Activated CD4-positive, CD25-positive, alpha-beta regulatory T cell treated with anti-CD3 and anti-CD28 coated beads, Interleukin-2, amount 50 U/mL, for 24 hours (primary cell): ENCODE measurements around the gene TSHZ2.
A peak's percentile ranks its signal among the peaks of the same experiment; 100 is the strongest.

Experiments used
- ATAC-seq, 2 donors: fragments of 150-1000 bp; cut with Tn5 transposase; one replicate each; pipeline ENCODE4 v1.10.0; 2021; ENCODE audit warnings: mild to moderate bottlenecking in 1 of 2, moderate library complexity in 1 of 2

Gene TSHZ2

DNA sequence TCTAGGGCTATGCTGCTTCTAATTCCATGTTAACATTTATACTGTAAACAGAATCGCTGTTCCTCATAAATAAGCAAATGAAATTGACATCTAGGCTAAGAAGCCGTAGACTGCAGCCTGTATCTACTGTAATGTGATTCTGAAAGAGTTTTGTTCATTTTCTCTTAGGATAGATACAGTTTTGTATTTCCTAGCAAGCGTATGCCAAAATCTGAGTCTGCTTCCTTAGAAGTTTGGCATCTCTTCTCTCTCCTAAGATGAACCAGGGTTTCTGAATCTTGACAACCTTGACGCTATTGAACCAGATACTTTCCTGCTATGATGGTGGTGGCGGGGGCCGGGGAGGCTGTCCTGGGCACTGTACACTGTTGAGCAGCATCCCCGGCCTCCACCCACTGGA, 198.0 kb downstream of the TSHZ2 start:
- ATAC-seq, result no peak

DNA sequence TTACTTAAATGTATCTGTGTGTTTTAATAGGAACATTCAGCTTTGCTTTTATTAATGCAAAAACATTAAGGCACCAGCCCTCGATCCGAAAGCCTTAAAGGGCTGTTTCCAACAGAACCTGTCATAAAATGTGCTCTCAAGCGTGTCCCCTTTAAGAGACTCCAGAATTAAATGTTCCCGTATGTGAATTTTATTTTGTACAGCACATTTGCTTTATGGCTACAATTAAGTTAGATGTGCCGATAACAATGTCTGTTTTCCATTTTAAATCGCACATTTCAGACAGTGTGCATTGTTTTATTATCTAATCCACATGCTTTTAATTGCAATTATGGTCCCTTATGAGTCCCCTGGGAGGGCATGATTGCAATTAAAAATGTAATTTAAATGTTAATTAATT, 198.9 kb downstream of the TSHZ2 start:
- no peak for ATAC-seq

DNA sequence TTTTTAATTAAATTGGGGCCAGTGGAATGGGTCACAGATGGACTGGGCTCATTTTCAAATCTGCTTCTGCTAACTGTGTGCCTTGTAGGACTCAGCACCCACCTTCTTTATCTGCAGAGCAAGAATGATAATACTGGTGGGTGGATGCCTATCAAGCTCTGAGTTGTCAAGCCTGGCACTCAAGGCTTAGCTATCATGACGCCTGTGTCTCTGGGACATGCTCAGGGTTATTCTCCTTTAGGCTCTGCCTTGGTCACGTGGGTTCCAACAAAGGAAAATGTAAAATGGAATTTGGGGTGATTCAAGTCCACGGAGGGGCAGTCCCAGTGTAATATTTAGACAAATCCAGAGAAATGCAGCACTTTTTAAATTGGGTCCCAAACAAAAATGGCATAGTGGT, 202.3 kb downstream of the TSHZ2 start:
- ATAC-seq, result no peak

DNA sequence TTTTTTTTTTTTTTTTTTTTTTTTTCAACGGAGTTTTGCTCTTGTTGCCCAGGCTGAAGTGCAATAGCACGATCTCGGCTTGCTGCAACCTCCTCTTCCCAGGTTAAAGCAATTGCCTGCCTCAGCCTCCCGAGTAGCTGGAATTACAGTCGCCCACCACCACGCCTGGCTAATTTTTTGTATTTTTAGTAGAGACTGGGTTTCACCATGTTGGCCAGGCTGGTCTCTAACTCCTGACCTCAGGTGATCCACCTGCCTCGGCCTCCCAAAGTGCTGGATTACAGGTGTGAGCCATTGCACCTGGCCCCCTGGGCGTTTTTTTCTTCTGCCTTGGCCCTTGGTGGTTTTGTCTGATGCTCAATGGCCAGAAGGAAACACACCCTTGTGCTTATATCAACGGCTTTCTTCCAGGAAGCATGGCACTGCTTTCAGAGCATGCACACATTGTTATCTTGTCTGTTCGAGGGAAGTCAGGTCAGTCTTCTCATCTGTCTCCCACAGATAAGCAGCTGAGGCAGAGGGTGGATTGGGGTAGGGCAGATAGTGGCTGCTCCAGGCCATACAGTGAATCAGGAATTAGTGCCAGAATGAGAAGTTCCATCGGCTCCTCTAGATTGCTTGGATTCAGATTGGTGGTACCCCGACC, 203.1 kb downstream of the TSHZ2 start:
- no peak for ATAC-seq

DNA sequence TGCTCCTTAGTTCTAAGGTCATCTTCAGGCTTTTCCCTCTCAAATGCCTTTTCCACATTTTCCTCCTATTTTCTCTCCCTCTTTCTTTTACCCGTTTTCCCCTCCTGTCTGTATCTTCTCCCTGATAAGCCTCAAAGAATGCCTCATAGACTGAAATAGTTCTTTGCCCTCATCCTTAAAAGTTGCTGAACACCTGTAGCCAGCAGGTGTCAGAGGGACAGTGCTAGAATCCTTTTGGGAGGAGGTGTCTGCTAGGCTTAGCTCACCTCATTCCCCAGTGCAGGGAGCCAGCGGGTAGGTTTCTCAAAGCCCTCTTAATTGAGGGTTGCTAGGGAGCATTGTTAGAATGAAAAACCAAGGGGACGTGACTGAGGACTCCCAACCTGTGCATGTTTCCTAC, 204.0 kb downstream of the TSHZ2 start:
- ATAC-seq, result no peak

DNA sequence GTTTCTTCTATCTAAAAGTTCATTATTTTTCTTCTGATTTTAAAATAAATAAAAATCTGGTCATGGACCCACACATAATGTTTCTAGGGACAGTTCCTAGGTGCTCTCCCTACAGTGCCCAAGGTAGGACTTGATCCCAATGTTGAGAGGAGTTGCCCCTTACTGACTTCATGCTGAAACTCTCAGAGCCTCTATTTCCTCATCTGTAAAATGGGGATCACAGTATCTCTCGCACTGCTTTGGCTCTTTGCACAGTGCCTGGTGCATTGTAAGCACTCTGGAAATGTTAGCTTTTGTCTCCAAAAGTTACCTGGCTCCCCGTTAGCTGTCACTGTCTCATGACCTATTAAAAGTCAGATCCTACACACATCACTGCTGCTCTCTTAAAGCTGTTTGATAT, 205.5 kb downstream of the TSHZ2 start:
- no peak for ATAC-seq

DNA sequence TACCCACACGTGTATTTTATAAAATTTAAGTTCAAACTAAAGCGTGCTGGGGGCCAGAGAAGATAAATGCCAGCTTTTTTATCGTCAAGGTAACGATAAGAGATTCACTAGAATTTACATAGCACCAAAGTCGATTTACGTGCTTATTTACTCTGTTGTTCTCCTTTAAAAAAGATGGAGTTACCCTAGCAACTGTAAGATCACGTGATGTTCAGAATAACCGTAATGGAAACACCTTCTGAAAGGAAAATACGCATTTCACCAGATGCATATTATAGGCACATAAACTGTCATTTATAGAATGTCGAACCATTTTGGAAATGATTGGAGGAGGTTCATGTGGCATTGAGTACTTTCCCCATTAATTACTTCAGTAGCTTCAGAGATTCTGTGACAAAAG, 207.6 kb downstream of the TSHZ2 start:
- no peak for ATAC-seq

DNA sequence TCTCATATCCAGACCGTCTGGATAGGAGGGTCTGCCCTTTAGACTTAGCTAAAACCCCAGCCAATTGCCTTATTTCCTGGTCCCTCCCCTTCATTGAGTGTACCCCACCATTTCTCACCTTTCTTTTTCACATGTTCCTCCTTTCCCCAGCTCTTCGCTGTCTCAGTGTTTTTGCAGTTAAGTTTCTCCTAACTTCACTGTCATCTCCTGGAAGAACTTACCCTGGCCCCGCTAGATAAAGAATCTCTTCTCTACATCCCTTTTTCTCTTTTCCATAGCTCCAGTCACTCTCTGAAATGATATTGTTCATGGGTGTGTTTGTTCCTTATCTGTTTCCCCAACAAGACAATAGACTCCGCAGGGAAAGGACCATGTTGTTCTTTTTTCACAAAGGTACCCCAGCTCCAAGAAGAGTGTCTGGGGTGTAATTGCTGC, 208.8 kb downstream of the TSHZ2 start:
- no peak for ATAC-seq

DNA sequence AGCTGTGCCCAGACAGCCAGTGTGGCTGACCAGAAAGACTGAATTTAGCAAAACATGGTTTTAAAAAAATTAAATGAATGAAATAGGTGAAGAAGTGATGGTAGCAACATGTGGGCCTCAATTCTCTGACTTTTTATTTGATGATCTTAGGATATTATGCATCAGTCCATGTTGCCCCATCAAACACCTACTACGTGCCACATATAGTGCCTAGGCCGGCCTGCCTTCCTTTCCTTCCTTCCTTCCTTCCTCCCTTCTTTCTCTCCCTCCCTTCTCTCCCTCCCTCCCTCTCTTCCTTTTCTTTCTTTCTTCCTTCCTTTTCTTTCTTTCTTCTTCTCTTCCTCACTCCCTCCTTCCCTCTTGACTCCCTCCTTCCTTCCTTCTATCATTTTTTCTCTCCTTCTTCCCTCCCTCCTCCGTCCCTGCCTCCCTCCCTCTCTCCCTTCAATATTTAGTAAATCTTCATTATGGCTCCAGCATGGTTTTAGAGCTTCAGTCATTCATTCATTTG, 209.8 kb downstream of the TSHZ2 start:
- ATAC-seq, result no peak

DNA sequence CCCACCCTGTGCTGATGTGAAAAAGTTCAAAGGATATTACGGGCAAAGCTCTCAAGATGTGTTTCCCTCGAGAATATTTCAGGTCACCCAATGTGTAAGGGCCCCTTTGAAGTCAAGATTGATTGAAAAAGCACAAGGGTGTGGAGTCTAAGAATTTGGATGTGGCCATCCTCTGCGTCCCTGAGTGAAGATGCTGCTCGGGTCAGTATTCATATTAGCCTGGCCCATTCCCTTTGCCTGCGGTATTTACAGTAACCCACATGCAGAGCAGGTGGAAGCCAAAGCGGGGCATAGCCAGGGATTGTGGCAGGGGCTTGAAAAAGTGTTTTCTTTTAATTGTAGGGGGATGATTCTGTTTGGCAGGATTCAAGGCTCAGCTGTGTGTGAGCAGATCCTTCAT, 211.0 kb downstream of the TSHZ2 start:
- ATAC-seq, result no peak

DNA sequence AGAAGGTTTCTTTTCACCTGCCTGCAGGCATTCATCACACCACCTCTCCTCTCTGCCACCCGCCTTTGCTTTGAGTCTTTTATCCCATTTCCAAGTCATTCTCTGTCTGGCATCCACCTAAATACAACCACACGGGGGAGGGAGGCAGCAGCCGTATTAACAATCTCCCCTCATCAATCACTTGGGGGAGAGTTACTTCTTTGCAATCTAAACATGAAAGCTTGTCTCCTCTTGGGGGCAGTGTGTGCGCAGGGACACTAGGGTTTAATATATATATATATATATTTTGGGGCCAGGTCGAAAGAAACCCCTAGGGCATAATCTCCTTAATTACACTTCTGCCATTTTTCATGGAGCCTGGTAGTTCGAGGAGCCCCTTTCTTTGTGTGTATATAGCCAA, 214.5 kb downstream of the TSHZ2 start:
- no peak for ATAC-seq

DNA sequence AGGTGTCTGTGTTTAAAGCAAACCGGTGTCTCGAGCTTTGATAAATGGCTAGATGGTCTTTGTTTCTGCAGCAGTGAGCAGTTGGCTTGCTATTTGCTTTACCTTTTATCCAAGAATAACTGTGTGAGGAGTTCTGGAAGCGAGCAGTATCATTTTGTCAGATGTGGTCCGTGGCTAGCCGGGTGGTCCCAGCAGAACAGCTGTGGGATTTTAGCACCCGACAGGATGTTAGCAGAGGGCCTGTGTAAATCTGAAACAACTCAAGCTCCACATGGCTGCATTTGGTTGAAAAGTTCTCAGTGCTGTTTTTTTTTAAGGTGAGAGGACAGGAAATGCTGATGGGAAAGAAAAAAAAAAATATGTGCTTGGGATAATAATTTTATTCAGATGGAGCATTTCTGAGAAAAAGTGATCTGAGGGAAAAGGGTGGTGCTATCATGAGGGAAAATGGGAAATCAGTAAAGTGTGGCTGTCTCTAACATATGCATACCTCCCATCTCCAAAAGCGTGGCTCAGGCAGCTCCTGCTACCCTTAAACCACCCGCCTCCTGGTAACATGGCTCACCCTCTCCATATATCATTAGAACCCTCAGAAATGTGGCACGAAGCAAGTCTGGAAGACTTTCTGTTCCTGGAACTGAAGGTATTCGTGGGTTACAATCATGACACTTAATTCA, 215.4 kb downstream of the TSHZ2 start:
- no peak for ATAC-seq

DNA sequence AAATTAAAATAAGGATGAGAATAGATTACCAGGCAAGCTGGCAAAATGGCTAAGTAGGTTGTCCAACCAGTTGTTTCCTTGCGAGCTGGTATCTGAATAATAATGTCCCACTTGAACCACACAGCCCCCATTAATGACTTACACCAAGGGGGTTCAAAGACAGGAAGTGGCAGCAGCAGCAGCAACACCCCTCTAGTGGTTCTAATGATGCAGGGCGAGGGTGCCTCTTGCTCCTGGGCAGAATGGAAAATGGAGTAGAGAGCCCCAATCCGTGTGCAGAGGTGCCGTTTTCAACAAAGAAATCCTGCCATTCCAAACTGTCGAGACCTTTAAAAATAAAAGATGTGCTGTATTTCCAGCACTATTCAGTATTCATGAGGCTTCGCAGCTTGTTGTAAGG, 218.1 kb downstream of the TSHZ2 start:
- no peak for ATAC-seq

DNA sequence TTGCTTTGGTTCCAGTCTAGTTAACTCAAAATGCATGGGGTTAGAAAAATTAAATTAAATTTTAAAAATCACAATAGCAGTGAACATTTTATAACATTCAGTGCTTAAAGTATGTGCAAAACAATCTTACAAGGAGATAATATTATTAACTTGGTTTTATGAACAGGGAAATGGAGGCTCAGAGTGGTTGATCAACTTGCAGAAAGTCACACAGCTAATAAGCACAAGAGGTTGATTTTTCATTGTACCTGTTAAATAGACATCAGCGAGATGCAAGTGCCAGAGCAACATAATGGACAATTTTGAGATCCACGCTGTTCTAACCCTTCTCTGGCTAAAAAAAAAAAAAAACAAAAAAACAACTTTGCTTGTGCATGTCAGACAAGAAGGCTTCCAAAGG, 219.8 kb downstream of the TSHZ2 start:
- no peak for ATAC-seq

DNA sequence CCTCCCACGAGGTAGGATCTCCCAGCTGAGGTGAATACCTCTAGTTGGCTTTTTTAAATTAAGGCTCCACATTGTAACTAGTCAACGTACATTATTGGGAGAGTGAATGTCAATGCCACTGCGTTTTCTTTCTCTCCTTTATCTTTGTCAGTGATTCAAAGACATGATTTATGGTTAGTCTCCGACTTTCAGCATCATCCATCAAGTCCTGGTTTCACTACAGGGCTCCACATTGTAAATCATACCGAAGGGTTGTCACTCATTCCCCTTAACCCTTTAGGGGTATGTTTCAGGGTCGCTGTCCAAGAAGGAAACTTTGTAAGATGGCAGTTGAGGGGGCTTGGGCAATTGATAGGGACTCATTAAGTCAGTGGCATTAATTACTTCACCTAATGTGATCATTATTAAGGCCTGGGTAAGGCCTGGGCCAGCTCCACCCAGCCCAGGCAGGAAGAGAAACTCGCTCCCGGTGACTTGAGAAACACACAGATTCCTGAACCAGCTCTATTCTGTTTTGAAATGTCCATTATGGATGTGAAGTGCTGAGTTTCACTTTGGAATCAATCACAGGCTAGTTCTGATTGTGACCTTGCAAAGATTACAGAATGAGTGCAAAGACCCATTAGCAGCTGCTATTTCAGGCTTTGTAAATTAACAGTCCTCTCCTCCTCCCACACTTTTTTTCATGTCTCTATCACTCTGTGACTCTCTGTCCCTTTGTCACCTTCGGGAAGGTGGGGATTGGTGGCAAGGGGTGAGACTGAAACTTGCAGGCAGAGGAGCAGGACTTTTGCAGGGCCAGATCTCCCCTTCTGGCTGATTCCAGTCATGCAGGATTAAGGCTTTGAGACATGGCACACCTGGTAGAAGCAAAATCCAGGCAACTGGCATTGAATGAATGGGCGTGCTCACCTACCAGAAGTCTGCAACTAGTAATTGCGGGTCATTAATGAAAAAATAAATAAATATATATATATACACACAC, 222.4 kb downstream of the TSHZ2 start:
- ATAC-seq, result no peak

DNA sequence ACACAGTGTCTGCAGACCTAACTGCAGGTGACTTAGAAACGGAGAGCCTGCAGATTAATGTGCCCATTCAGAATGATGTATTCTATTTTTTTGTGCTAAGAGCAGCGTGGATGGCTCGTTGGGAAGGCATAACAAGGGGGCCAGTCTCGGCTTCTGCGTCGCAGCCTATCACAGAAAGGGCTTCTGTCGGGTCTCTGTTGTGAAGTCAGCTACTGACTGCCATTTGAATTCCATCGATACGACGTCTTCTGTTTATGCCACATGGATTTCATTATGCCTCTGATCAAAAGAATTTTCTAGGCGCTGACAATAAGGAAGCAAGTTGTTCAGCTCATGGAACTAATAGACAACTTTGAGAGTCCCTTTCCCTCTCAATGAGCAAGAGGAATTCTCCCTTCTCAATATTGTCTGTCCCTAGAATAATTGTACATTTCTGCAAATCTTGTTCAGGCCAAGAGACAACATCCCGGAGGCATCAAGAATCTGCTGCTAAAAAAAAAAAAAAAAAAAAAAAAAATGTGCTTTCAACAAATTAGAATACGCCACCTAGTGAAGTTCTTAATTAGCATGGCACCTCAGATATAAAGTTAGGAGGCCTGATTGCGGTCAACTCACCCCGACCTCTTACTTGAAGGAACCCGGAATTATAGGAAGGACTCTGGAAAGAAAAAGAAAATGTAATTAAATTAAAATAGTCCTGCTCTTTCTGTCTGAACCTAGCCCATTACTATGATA, 223.9 kb downstream of the TSHZ2 start:
- ATAC-seq, result no peak

DNA sequence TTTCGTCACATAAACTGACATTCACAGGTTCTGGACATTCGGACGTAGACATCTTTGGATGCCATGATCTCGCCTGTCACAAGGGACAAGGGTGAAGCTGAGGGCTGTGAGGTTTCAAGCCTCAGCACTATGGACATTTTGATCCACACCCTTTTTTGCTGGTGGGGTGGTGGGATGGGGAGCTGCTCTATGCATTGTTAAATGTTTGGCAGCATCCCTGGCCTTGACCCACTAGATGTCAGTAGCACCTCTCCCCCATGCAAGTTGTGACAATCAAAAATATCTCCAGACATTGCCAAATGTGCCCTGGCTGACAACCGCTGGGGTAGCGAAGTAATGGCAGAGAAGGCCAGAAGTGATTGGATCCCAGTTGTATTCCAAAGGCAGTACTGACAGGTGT, 229.4 kb downstream of the TSHZ2 start:
- ATAC-seq, result no peak

DNA sequence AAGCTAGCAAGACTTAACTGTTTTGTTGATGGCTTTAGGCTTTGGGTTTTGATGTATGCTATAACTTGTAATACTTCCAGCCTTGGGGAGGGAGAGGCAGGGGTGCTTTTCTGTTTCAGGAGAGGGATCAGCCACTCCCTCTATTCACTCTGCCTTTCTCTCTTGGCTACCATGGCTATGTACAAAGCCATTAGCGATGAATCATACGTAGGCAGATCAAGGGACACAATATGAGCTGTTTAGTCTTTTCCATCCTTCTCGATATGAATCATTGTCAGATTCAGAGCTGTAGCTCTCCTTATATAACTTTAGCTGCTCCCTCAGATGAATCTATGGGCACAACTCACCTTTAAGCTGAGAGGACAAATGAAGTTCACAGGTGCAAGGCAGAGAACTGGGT, 230.6 kb downstream of the TSHZ2 start:
- peak; percentile 17 to 58 for ATAC-seq

DNA sequence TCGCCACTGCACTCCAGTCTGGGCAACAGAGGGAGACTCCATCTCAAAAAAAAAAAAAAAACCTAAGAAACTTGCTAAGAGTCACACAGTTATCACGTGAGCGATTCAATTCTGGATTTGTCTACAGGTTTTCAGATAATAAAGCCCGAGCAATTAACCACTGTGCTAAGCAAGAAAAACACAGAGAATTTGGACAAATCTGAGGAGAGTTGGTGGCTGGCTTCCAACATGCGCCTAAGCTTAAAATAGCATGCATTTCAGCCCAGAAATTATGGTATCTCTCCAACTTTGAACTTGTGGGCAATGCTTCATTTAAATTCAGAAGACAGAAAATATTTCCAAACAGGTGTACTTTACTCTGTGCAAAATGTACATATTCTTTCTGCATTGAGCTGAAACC, 232.9 kb downstream of the TSHZ2 start:
- ATAC-seq, result no peak

DNA sequence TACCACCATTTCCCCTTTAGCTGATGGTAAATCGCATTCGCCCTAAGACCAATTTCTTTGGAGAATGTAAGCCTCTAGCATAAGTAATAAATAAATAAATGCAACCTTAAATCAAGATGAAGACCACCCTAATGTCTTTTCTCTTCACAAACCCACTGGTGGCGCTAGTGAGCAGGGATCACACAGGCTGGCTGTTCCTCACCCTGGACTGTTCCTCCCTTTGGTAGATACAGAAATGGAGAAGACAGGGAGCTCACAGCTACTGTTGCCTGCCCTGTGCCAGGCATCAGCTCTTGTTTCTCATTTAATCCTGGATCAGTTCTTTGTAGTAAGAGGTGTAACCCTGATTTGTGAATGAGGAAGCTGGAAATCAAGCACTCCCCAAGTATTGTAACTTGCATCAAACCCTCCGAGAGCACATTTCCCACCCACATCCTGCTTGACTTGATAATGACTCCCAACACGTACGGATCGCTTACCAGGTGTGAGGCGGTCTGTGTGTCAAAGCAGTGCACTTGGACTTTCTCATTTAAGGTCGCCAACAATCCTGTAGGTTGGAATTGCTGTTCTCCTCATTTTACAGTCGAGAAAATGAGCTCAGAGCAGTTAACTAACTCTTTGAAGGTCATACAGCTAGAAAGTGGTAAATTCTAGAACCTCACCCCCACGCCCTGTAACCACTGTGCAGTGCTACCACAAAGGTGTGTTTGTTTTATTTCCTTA, 236.1 kb downstream of the TSHZ2 start:
- ATAC-seq, result no peak

DNA sequence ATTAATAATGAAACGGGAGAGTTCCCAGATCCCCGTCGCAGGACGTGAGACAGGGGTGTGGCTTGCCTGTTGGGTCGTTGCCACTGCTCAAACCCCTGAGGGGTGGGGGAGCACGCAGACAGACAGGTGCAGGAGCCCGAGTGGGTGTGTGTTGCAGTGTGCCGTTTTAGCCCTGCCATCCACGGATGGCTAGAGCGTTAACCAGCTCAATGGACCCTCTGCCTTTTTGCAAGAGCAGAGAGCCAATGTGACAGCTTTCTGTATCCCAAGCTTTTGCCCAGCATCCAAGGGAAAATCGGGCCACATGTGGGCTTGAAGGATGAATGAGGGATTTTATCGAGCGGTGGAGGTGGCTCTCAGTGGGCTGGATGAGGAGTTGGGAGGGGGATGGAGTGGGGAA, 237.9 kb downstream of the TSHZ2 start:
- ATAC-seq, result no peak

DNA sequence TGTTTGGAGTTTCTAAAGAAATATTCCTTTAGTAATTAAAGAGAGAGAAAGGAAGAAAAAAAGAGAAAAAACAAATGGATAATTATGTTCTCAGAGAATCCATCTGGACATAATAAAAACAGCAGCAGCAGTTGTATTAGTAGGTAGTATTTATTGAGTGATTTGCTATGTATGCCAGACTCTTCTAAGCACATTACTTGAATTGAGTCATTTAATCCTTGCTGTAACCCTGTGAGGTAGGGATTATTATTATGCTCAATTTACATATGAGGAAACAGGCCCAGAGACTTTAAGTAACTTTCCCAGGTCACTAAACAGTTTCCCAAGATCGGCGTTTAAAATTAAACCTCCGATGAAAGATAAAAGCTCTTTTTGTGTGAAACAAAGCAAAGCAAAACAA, 238.8 kb downstream of the TSHZ2 start:
- ATAC-seq, result no peak
